Glomerular visceral epithelial cell (primary cell): ENCODE results near the gene NGRN.
"Not testable (repeated sequence)": the region's sequence is repeated elsewhere in the genome, so short reads cannot be mapped to it uniquely, and the experiment has no call there.

Experiments used
- DNase-seq: peaks from one replicate; pipeline ENCODE4 v3.0.0-alpha.2; 2016; ENCODE audit errors: extremely low spot score

Gene NGRN

GRCh38 chr15:90234096-90234988 is 31.1 kb upstream of the NGRN start, which contains the start of gene GDPGP1:
Gene GDPGP1, plus strand, starts transcription at chr15:90234209. Its CDS starts 6,700 bp downstream, at chr15:90240909.
- DNase-seq: no peak

GRCh38 chr15:90239371-90239770 is 26.1 kb upstream of the NGRN start:
- DNase-seq: no peak

GRCh38 chr15:90240856-90241255 is 24.6 kb upstream of the NGRN start:
- DNase-seq: no peak

- DNase-seq: no peak
Observed at GRCh38 chr15:90241343-90242192, 23.9 kb upstream of the NGRN start.

GRCh38 chr15:90243943-90244639 is 21.4 kb upstream of the NGRN start:
- no peak for DNase-seq

- DNase-seq: no peak
Observed at GRCh38 chr15:90248789-90249202, 16.7 kb upstream of the NGRN start.

- DNase-seq: peak; percentile 90
Observed at GRCh38 chr15:90249203-90249863, 16.1 kb upstream of the NGRN start, which contains the start of gene TTLL13. Gene TTLL13, plus strand, starts transcription at chr15:90249556. Its CDS starts 1,075 bp downstream, at chr15:90250631.

GRCh38 chr15:90257776-90258175 is 7.7 kb upstream of the NGRN start:
- no peak for DNase-seq

- DNase-seq: no peak
Observed at GRCh38 chr15:90259524-90259923, 5.9 kb upstream of the NGRN start.

- DNase-seq: not testable (repeated sequence)
Observed at GRCh38 chr15:90260731-90261130, 4.7 kb upstream of the NGRN start.

- DNase-seq: peak; percentile 45
Observed at GRCh38 chr15:90261811-90262210, 3.7 kb upstream of the NGRN start.

- DNase-seq: no peak
Observed at GRCh38 chr15:90262426-90262825, 3.0 kb upstream of the NGRN start.

GRCh38 chr15:90264671-90265070 is 801 bp upstream of the NGRN start:
- peak; percentile 16 for DNase-seq

GRCh38 chr15:90266061-90266431 is 574 bp downstream of the NGRN start:
- DNase-seq: peak; percentile 40

- DNase-seq: peak; percentile 18
Observed at GRCh38 chr15:90266485-90266884, 1.0 kb downstream of the NGRN start.

- DNase-seq: no peak
Observed at GRCh38 chr15:90268415-90268814, 2.9 kb downstream of the NGRN start.

- no peak for DNase-seq
Observed at GRCh38 chr15:90270502-90271150, 5.2 kb downstream of the NGRN start.

GRCh38 chr15:90271459-90272166 is 6.1 kb downstream of the NGRN start:
- DNase-seq: no peak

- DNase-seq: not testable (repeated sequence)
Observed at GRCh38 chr15:90278467-90278866, 13.0 kb downstream of the NGRN start.

- DNase-seq: not testable (repeated sequence)
Observed at GRCh38 chr15:90280743-90281142, 15.3 kb downstream of the NGRN start.
